ENCODE measurements around the gene CDH13.

CDH13 gene

DNA sequence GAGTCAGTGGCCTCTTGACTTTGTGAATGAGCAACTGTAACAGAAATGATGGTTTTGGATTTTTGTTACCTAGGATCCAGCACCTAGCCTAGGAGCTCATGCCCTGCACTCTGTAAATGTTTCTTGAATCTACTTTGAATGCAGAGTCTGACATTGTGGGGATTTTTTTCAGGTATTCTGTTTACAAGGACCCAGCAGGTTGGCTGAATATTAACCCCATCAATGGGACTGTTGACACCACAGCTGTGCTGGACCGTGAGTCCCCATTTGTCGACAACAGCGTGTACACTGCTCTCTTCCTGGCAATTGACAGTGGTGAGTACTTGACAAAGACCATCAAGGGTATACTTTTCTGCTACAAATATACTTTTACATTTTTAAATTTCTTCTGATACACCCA is 1121.2 kb downstream of the CDH13 start:
- no peaks in the 10 kb centered on the region for H3K4me1 ChIP-seq
- H3K27me3 ChIP-seq, result no peaks in the 10 kb centered on the region
- TF ChIP-seq, protein P1, sequence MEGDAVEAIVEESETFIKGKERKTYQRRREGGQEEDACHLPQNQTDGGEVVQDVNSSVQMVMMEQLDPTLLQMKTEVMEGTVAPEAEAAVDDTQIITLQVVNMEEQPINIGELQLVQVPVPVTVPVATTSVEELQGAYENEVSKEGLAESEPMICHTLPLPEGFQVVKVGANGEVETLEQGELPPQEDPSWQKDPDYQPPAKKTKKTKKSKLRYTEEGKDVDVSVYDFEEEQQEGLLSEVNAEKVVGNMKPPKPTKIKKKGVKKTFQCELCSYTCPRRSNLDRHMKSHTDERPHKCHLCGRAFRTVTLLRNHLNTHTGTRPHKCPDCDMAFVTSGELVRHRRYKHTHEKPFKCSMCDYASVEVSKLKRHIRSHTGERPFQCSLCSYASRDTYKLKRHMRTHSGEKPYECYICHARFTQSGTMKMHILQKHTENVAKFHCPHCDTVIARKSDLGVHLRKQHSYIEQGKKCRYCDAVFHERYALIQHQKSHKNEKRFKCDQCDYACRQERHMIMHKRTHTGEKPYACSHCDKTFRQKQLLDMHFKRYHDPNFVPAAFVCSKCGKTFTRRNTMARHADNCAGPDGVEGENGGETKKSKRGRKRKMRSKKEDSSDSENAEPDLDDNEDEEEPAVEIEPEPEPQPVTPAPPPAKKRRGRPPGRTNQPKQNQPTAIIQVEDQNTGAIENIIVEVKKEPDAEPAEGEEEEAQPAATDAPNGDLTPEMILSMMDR (IDR thresholded peaks at IDR 0.05), result no peak
- H3K4me3 ChIP-seq, result no peak overlapping the region
- H3K27ac ChIP-seq, result no peak overlapping the region
- intact Hi-C loops (cut with DNase I; ENCODE audit: low total_unique reads), result no loop called here
- DNase-seq, result no peak
- H3K9me3 ChIP-seq, result no peaks in the 10 kb centered on the region
- no peaks in the 10 kb centered on the region for H3K36me3 ChIP-seq

DNA sequence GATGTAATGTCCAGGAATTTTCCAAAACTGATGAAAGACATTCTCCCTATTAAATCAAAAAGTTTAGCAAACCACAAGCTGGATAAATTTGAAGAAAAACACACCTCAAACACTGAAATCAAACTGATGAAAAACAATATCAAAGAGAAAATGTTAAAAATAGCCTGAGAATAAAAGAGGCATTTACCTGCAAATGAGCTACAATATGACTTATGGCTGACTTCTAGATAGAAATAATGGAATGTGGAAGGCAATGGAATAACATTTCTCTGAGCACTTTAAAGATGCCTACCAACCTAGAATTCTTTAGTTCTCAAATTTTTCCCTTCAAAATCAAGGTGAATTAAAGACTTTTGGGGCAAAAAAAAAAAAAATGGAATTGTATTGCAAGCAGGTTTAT is 1128.6 kb downstream of the CDH13 start:
- Histone ChIP-seq H3K27ac (no peak overlapping the region), H3K4me3 (no peak overlapping the region), H3K9me3 (peaks cover 0 to 16% (median 6%) of the 10 kb centered on the region in 3 donors), H3K27me3 (no peaks in the 10 kb centered on the region), H3K36me3 (no peaks in the 10 kb centered on the region), H3K4me1 (no peaks in the 10 kb centered on the region)
- intact Hi-C loops (cut with DNase I; ENCODE audit: low total_unique reads), result no loop called here
- no peak for DNase-seq
- TF ChIP-seq, protein P1 (IDR thresholded peaks at IDR 0.05), result no peak

DNA sequence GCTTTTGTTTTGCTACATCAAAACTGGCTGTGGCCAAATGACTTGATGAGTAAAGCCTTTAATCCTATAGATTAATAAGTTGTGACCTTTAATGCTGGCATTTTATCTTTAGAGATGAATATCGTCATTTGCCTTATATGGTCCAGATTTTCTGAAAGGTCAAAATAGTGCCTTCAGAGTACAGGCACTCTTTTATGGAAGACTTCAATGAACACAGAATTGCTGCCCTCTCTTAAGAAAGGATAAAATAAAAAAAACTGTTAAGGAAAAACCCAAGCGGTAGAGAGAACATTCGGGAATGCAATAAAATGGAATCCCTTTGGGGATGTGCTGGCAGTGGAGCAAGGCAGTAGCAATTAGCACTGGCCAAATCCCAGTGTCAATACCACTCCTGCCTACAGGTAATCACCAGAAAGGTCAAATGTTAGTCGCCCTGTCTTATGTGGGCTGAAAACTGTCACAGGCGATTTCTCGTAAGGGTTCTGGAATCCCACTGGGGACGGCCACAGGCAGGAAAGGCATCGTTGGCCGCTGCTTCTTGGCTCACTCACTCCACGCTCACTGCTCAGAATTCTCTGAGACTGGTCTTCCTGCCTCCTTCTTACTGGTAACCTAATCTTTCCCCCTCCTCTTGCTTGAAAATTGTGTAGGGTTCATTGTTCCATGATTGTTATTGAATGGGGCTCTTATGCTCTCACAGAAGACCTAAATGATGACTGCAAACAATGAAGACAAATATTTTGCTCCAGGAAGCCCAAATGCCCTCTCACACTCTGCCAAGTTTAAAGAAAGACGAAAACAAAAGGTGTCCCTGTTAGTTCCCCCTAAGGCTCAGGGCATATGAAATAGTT is 1135.6 kb downstream of the CDH13 start:
- TF ChIP-seq, protein P1 (IDR thresholded peaks at IDR 0.05), result no peak
- peaks cover 0 to 6% (median 0%) of the 10 kb centered on the region in 3 donors for H3K9me3 ChIP-seq
- H3K27me3 ChIP-seq, result no peaks in the 10 kb centered on the region
- no peaks in the 10 kb centered on the region for H3K36me3 ChIP-seq
- peaks cover 0 to 4% (median 0%) of the 10 kb centered on the region in 4 donors for H3K4me1 ChIP-seq
- DNase-seq, result no peak
- no peak overlapping the region for H3K27ac ChIP-seq
- H3K4me3 ChIP-seq, result no peak overlapping the region
- intact Hi-C loops (cut with DNase I; ENCODE audit: low total_unique reads), result no loop called here

DNA sequence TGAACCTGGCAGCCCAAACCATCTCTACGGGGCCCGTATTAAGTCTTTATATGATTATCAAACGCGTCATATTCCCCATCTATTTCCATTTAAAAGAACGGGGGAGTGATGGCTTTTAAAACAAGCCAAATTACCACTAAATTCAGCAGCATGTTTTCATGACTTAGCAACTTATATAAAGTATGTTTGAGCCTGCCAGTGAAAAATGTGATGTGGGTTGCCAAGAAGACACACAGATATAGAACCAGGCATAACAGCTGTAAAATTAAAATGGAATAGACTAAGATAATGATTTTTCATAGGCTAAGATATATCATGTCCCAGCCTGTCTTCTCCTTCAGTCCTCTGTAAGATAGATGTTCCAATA is 1136.2 kb downstream of the CDH13 start:
- no peak overlapping the region for H3K27ac ChIP-seq
- TF ChIP-seq, protein P1 (IDR thresholded peaks at IDR 0.05), result no peak
- H3K27me3 ChIP-seq, result no peaks in the 10 kb centered on the region
- H3K9me3 ChIP-seq, result peaks cover 0 to 6% (median 0%) of the 10 kb centered on the region in 3 donors
- no peak overlapping the region for H3K4me3 ChIP-seq
- DNase-seq, result no peak
- no peaks in the 10 kb centered on the region for H3K36me3 ChIP-seq
- intact Hi-C loops (cut with DNase I; ENCODE audit: low total_unique reads), result no loop called here
- peaks cover 0 to 4% (median 0%) of the 10 kb centered on the region in 4 donors for H3K4me1 ChIP-seq

DNA sequence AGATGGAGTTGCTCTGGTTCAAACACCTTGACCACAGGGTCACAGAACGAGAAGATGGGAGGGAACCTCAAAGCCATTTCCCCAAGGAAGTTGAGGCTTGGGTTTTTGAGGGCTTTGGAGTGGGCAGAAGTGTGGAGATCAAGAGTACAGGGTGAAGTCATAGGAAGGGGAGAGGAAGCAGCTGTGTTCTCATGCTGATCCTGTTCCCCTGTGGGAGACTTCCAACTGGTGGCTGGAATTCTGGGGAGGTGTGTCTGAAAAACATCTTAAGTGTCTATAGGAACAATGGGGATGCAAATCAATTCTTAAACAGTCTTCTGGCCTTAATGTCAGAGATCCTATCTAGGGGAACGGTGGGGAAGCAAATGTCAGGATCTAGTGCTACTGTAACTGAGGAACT is 1142.2 kb downstream of the CDH13 start:
- H3K4me3 ChIP-seq, result no peak overlapping the region
- intact Hi-C loops (cut with DNase I; ENCODE audit: low total_unique reads), result no loop called here
- TF ChIP-seq, protein P1 (IDR thresholded peaks at IDR 0.05), result no peak
- no peak overlapping the region for H3K27ac ChIP-seq
- no peak for DNase-seq
- H3K36me3 ChIP-seq, result no peaks in the 10 kb centered on the region
- peaks cover 0 to 7% (median 3%) of the 10 kb centered on the region in 4 donors for H3K4me1 ChIP-seq
- no peaks in the 10 kb centered on the region for H3K9me3 ChIP-seq
- no peaks in the 10 kb centered on the region for H3K27me3 ChIP-seq

Measured in tibial artery (tissue), 4 donors.